GM23338 (cell line): ENCODE measurements around the gene SLC17A5. TPM values are rescaled to one million over a fixed set of nuclear protein-coding genes. Genes with fewer than 3 reads are reported as not detected.

Source experiments
- ATAC-seq: fragments of 200-7000 bp; cut with Tn5 transposase; 3 replicates; pipeline ENCODE4 v1.9.1; 2020
- DNase-seq: peaks from one replicate; pipeline ENCODE4 v3.0.0-alpha.2; 2015; ENCODE audit warnings: low spot score
- H2AFZ ChIP-seq: fragments of 200-600 bp; sonication (generic); 2 replicates; pipeline ENCODE4 v1.8.0; 2016; ENCODE audit warnings: antibody characterized with exemption, mild to moderate bottlenecking, moderate library complexity
- H3F3A ChIP-seq: fragments of 200-600 bp; sonication (generic); replicated peaks from 2 replicates; pipeline ENCODE4 v1.8.0; 2017; ENCODE audit warnings: antibody characterized with exemption, mixed run types, low read depth
- H3K27ac ChIP-seq: fragments of 200-600 bp; sonication (generic); 2 replicates; pipeline ENCODE4 v1.6.1; 2016; ENCODE audit warnings: low read depth
- H3K27me3 ChIP-seq: fragments of 200-600 bp; sonication (generic); 2 replicates; pipeline ENCODE4 v1.8.0; 2016; ENCODE audit warnings: mild to moderate bottlenecking, mixed run types, moderate library complexity; ENCODE audit not compliant: insufficient read depth
- H3K36me3 ChIP-seq: fragments of 200-600 bp; sonication (generic); 2 replicates; pipeline ENCODE4 v1.8.0; 2016; ENCODE audit warnings: mild to moderate bottlenecking; ENCODE audit not compliant: insufficient read depth
- H3K4me1 ChIP-seq: fragments of 200-600 bp; sonication (generic); 2 replicates; pipeline ENCODE4 v1.8.0; 2016; ENCODE audit warnings: mild to moderate bottlenecking, moderate library complexity; ENCODE audit not compliant: insufficient read depth
- H3K4me2 ChIP-seq: fragments of 200-600 bp; sonication (generic); 2 replicates; pipeline ENCODE4 v1.7.1; 2017; ENCODE audit warnings: mixed run types
- H3K4me3 ChIP-seq: fragments of 200-600 bp; sonication (generic); 2 replicates; pipeline ENCODE4 v1.6.1; 2016; ENCODE audit warnings: mixed run types
- H3K79me2 ChIP-seq: fragments of 200-600 bp; sonication (generic); replicated peaks from 2 replicates; pipeline ENCODE4 v1.8.0; 2017; ENCODE audit warnings: mild to moderate bottlenecking; ENCODE audit not compliant: insufficient read depth
- H3K9me2 ChIP-seq: fragments of 200-600 bp; sonication (generic); 2 replicates; pipeline ENCODE4 v1.8.0; 2017; ENCODE audit not compliant: insufficient read depth
- H4K20me1 ChIP-seq: fragments of 200-600 bp; sonication (generic); replicated peaks from 2 replicates; pipeline ENCODE4 v1.8.0; 2017; ENCODE audit warnings: mild to moderate bottlenecking; ENCODE audit not compliant: insufficient read depth
- H3K27ac Mint-ChIP-seq: 2 replicates; pipeline ENCODE4 v1.8.0; 2020; ENCODE audit warnings: inconsistent platforms, mild to moderate bottlenecking, moderate library complexity, mixed read lengths
- H3K27me3 Mint-ChIP-seq: 3 replicates; pipeline ENCODE4 v1.8.0; 2022; ENCODE audit warnings: low read depth, mild to moderate bottlenecking, moderate library complexity, mixed read lengths, inconsistent platforms; ENCODE audit not compliant: insufficient read depth, poor library complexity
- H3K36me3 Mint-ChIP-seq: 3 replicates; pipeline ENCODE4 v1.8.0; 2021; ENCODE audit warnings: low read depth, mild to moderate bottlenecking, inconsistent platforms, moderate library complexity, mixed read lengths
- H3K4me1 Mint-ChIP-seq: 3 replicates; pipeline ENCODE4 v1.8.0; 2020; ENCODE audit warnings: mild to moderate bottlenecking, inconsistent platforms, mixed read lengths
- H3K4me3 Mint-ChIP-seq: 3 replicates; pipeline ENCODE4 v1.8.0; 2021; ENCODE audit warnings: moderate library complexity, mild to moderate bottlenecking, inconsistent platforms, mixed read lengths
- H3K9me3 Mint-ChIP-seq: 3 replicates; pipeline ENCODE4 v1.8.0; 2020; ENCODE audit warnings: moderate library complexity, mild to moderate bottlenecking, inconsistent platforms, mixed read lengths
- CREB1 ChIP-seq: fragments of 250-450 bp; sonication (Bioruptor Pico); IDR thresholded peaks from 2 replicates; pipeline ENCODE4 v1.5.0; 2020; ENCODE audit warnings: low read depth, mild to moderate bottlenecking, moderate library complexity
- EZH2 ChIP-seq: fragments of 200-600 bp; sonication (generic); IDR thresholded peaks from one replicate; pipeline ENCODE4 v1.8.0; 2017; ENCODE audit warnings: antibody characterized with exemption, mild to moderate bottlenecking, low read depth; ENCODE audit not compliant: unreplicated experiment
- EZH2phosphoT487 ChIP-seq: fragments of 200-600 bp; sonication (generic); IDR thresholded peaks from one replicate; pipeline ENCODE4 v1.8.1; 2018; ENCODE audit warnings: antibody characterized with exemption; ENCODE audit not compliant: unreplicated experiment
- JUNB ChIP-seq: IDR thresholded peaks from one replicate; pipeline ENCODE4 v1.6.1; 2016; ENCODE audit warnings: antibody characterized with exemption; ENCODE audit not compliant: unreplicated experiment
- POLR2AphosphoS5 ChIP-seq: IDR thresholded peaks from 2 replicates; pipeline ENCODE4 v1.6.1; 2016; ENCODE audit warnings: antibody characterized with exemption, low read depth
- STAT1 ChIP-seq: IDR thresholded peaks from one replicate; pipeline ENCODE4 v1.6.1; 2016; ENCODE audit warnings: antibody characterized with exemption; ENCODE audit not compliant: unreplicated experiment
- ZNF114 ChIP-seq: fragments of 250-450 bp; sonication (Bioruptor Pico); IDR thresholded peaks from 2 replicates; pipeline ENCODE4 v1.5.0; 2020; ENCODE audit warnings: mild to moderate bottlenecking, moderate library complexity
- polyA plus RNA-seq: library from polyadenylated mRNA; unstranded; fragments of >200 nt; fragmentation: Nextera tagmentation; extraction: Ambion mirVana; gene quantifications from 2 replicates; pipeline ENCODE4 v1.2.1, GENCODE V29; 2016
- total RNA-seq: library from RNA; depleted of rRNA; stranded (reverse); fragments of >200 nt; shearing (Covaris generic); gene quantifications from 2 replicates; pipeline ENCODE4 v1.2.3, GENCODE V29; 2014
- TF ChIP-seq, protein P1 (sequence below), 2 experiments: fragments of 200-600 bp in 1 of 2; sonication (generic) in 1 of 2; conservative IDR thresholded peaks; 2 replicates each; pipeline versions ENCODE4 v1.5.1 to v1.6.1; 2016 to 2017; ENCODE audit warnings: antibody characterized with exemption in 2 of 2, low read depth in 2 of 2, mild to moderate bottlenecking in 2 of 2, moderate library complexity in 1 of 2
- TF ChIP-seq, protein P2 (sequence below): IDR thresholded peaks from 2 replicates; pipeline ENCODE4 v1.6.1; 2016; ENCODE audit warnings: antibody characterized with exemption
- TF ChIP-seq, protein P3 (sequence below): IDR thresholded peaks from one replicate; pipeline ENCODE4 v1.6.1; 2018; ENCODE audit warnings: antibody characterized with exemption; ENCODE audit not compliant: unreplicated experiment
- TF ChIP-seq, protein P4 (sequence below): fragments of 250-450 bp; sonication (Bioruptor Pico); IDR thresholded peaks from 2 replicates; pipeline ENCODE4 v1.5.0; 2020; ENCODE audit warnings: mild to moderate bottlenecking, moderate library complexity

Gene SLC17A5
- total and polyA plus RNA-seq, 2 experiments from 2014 or later = 9.2 to 17.7 TPM

DNA sequence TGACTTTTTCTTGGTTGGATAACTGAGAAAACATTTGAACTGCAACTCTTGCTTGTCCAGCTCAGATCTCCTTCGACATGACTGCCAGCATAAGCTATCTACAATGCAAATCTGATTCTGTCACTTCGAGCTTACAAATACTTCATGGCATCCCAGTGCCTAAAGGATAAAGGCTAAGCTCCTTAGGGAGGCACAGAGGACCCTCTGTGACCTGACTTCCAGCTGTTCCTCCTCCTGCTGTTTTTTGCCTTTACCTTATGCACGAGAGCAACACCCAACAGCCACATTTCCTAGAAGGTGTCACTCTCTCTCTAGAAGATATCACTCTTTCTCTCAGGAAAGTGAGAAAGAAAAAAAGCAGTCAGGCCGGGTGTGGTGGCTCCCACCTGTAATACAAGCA, 23.4 kb downstream of the SLC17A5 start:
- Histone ChIP-seq H3K36me3 (peaks cover 24% of the 10 kb centered on the region), H3K27me3 (no peaks in the 10 kb centered on the region), H3K9me2 (no peaks in the 10 kb centered on the region), H4K20me1 (no peaks in the 10 kb centered on the region), H2AFZ (no peak overlapping the region), H3K27ac (no peak overlapping the region), H3K79me2 (no peaks in the 10 kb centered on the region), H3K4me2 (no peak overlapping the region), H3K4me1 (no peaks in the 10 kb centered on the region), H3K4me3 (no peak overlapping the region), H3F3A (0 out of 2 replicates have a peak, but pooled peaks cover 3% of the 10 kb centered on the region)
- DNase-seq (no peak), ATAC-seq (no peak)
- Mint-ChIP-seq H3K36me3 (peaks cover 18% of the 10 kb centered on the region; the same call in 2 of the 3 replicates), H3K4me3 (no peak overlapping the region), H3K27me3 (no peaks in the 10 kb centered on the region), H3K4me1 (no peaks in the 10 kb centered on the region), H3K9me3 (no peaks in the 10 kb centered on the region), H3K27ac (no peak overlapping the region)
- TF ChIP-seq, protein P1, sequence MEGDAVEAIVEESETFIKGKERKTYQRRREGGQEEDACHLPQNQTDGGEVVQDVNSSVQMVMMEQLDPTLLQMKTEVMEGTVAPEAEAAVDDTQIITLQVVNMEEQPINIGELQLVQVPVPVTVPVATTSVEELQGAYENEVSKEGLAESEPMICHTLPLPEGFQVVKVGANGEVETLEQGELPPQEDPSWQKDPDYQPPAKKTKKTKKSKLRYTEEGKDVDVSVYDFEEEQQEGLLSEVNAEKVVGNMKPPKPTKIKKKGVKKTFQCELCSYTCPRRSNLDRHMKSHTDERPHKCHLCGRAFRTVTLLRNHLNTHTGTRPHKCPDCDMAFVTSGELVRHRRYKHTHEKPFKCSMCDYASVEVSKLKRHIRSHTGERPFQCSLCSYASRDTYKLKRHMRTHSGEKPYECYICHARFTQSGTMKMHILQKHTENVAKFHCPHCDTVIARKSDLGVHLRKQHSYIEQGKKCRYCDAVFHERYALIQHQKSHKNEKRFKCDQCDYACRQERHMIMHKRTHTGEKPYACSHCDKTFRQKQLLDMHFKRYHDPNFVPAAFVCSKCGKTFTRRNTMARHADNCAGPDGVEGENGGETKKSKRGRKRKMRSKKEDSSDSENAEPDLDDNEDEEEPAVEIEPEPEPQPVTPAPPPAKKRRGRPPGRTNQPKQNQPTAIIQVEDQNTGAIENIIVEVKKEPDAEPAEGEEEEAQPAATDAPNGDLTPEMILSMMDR (conservative IDR thresholded peaks at IDR 0.05; ENCODE audit: low read depth in 2 of 2) = no peak
- TF ChIP-seq ZNF114 = no peak
- no peak for TF ChIP-seq STAT1
- TF ChIP-seq JUNB = no peak
- TF ChIP-seq EZH2phosphoT487 = no peak
- no peak for TF ChIP-seq POLR2AphosphoS5
- TF ChIP-seq, protein P2, sequence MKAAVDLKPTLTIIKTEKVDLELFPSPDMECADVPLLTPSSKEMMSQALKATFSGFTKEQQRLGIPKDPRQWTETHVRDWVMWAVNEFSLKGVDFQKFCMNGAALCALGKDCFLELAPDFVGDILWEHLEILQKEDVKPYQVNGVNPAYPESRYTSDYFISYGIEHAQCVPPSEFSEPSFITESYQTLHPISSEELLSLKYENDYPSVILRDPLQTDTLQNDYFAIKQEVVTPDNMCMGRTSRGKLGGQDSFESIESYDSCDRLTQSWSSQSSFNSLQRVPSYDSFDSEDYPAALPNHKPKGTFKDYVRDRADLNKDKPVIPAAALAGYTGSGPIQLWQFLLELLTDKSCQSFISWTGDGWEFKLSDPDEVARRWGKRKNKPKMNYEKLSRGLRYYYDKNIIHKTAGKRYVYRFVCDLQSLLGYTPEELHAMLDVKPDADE = no peak
- TF ChIP-seq, protein P3, sequence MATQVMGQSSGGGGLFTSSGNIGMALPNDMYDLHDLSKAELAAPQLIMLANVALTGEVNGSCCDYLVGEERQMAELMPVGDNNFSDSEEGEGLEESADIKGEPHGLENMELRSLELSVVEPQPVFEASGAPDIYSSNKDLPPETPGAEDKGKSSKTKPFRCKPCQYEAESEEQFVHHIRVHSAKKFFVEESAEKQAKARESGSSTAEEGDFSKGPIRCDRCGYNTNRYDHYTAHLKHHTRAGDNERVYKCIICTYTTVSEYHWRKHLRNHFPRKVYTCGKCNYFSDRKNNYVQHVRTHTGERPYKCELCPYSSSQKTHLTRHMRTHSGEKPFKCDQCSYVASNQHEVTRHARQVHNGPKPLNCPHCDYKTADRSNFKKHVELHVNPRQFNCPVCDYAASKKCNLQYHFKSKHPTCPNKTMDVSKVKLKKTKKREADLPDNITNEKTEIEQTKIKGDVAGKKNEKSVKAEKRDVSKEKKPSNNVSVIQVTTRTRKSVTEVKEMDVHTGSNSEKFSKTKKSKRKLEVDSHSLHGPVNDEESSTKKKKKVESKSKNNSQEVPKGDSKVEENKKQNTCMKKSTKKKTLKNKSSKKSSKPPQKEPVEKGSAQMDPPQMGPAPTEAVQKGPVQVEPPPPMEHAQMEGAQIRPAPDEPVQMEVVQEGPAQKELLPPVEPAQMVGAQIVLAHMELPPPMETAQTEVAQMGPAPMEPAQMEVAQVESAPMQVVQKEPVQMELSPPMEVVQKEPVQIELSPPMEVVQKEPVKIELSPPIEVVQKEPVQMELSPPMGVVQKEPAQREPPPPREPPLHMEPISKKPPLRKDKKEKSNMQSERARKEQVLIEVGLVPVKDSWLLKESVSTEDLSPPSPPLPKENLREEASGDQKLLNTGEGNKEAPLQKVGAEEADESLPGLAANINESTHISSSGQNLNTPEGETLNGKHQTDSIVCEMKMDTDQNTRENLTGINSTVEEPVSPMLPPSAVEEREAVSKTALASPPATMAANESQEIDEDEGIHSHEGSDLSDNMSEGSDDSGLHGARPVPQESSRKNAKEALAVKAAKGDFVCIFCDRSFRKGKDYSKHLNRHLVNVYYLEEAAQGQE = no peak
- no peak for TF ChIP-seq CREB1 (CRISPR knock-in tag)
- TF ChIP-seq, protein P4, sequence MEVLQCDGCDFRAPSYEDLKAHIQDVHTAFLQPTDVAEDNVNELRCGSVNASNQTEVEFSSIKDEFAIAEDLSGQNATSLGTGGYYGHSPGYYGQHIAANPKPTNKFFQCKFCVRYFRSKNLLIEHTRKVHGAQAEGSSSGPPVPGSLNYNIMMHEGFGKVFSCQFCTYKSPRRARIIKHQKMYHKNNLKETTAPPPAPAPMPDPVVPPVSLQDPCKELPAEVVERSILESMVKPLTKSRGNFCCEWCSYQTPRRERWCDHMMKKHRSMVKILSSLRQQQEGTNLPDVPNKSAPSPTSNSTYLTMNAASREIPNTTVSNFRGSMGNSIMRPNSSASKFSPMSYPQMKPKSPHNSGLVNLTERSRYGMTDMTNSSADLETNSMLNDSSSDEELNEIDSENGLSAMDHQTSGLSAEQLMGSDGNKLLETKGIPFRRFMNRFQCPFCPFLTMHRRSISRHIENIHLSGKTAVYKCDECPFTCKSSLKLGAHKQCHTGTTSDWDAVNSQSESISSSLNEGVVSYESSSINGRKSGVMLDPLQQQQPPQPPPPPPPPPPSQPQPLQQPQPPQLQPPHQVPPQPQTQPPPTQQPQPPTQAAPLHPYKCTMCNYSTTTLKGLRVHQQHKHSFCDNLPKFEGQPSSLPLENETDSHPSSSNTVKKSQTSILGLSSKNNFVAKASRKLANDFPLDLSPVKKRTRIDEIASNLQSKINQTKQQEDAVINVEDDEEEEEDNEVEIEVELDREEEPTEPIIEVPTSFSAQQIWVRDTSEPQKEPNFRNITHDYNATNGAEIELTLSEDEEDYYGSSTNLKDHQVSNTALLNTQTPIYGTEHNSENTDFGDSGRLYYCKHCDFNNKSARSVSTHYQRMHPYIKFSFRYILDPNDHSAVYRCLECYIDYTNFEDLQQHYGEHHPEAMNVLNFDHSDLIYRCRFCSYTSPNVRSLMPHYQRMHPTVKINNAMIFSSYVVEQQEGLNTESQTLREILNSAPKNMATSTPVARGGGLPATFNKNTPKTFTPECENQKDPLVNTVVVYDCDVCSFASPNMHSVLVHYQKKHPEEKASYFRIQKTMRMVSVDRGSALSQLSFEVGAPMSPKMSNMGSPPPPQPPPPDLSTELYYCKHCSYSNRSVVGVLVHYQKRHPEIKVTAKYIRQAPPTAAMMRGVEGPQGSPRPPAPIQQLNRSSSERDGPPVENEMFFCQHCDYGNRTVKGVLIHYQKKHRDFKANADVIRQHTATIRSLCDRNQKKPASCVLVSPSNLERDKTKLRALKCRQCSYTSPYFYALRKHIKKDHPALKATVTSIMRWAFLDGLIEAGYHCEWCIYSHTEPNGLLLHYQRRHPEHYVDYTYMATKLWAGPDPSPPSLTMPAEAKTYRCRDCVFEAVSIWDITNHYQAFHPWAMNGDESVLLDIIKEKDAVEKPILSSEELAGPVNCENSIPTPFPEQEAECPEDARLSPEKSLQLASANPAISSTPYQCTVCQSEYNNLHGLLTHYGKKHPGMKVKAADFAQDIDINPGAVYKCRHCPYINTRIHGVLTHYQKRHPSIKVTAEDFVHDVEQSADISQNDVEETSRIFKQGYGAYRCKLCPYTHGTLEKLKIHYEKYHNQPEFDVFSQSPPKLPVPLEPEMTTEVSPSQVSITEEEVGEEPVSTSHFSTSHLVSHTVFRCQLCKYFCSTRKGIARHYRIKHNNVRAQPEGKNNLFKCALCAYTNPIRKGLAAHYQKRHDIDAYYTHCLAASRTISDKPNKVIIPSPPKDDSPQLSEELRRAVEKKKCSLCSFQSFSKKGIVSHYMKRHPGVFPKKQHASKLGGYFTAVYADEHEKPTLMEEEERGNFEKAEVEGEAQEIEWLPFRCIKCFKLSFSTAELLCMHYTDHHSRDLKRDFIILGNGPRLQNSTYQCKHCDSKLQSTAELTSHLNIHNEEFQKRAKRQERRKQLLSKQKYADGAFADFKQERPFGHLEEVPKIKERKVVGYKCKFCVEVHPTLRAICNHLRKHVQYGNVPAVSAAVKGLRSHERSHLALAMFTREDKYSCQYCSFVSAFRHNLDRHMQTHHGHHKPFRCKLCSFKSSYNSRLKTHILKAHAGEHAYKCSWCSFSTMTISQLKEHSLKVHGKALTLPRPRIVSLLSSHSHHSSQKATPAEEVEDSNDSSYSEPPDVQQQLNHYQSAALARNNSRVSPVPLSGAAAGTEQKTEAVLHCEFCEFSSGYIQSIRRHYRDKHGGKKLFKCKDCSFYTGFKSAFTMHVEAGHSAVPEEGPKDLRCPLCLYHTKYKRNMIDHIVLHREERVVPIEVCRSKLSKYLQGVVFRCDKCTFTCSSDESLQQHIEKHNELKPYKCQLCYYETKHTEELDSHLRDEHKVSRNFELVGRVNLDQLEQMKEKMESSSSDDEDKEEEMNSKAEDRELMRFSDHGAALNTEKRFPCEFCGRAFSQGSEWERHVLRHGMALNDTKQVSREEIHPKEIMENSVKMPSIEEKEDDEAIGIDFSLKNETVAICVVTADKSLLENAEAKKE (CRISPR knock-in tag) = no peak
- TF ChIP-seq EZH2 = no peak
